H7 (cell line): ENCODE measurements around the gene RNASE3. TPM values are rescaled to one million over a fixed set of nuclear protein-coding genes. Genes with fewer than 3 reads are reported as not detected.
"Not testable (repeated sequence)": the region's sequence is repeated elsewhere in the genome, so short reads cannot be mapped to it uniquely, and the experiment has no call there.

Experiments used
- DNase-seq: peaks from one replicate; pipeline ENCODE4 v3.0.0; 2012
- H3K27me3 ChIP-seq: 2 replicates; pipeline ENCODE4 v1.6.0; 2011; ENCODE audit warnings: mild to moderate bottlenecking, low read length; ENCODE audit not compliant: control insufficient read depth, insufficient read depth
- H3K36me3 ChIP-seq: replicated peaks from 2 replicates; pipeline ENCODE4 v1.5.1; 2011; ENCODE audit warnings: low read length; ENCODE audit not compliant: control insufficient read depth, insufficient read depth
- H3K4me3 ChIP-seq: 2 replicates; pipeline ENCODE4 v1.5.1; 2011; ENCODE audit warnings: low read depth, mild to moderate bottlenecking, control low read depth, low read length, moderate library complexity; ENCODE audit not compliant: insufficient read depth
- total RNA-seq: library from RNA; depleted of rRNA; stranded (reverse); fragments of >200 nt; shearing (Covaris generic); gene quantifications from 2 replicates; pipeline ENCODE4 v1.2.3, GENCODE V29; 2014; rRNA removed

The RNASE3 gene
- total RNA-seq, 1 experiment from 2014 or later = not detected

DNA sequence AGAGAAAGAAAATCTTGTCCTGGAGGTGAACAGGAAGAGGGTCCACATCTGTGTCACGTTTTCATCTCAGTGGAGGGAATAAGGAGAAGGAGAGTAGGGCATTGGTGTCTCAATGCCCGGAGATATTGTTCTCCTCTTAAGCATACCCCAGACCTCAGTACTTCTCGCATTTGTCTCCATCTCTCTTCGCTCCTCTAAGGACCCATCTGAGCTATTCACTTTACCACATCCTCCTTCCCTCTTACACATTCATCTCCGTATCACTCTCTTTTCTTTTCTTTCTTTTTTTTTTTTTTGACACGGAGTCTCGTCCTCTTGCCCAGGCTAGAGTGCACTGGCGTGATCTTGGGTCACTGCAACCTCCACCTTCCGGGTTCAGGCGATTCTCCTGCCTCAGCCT, 8.4 kb upstream of the RNASE3 start:
- not testable (repeated sequence) for DNase-seq, H3K4me3 ChIP-seq, H3K27me3 ChIP-seq, H3K36me3 ChIP-seq

DNA sequence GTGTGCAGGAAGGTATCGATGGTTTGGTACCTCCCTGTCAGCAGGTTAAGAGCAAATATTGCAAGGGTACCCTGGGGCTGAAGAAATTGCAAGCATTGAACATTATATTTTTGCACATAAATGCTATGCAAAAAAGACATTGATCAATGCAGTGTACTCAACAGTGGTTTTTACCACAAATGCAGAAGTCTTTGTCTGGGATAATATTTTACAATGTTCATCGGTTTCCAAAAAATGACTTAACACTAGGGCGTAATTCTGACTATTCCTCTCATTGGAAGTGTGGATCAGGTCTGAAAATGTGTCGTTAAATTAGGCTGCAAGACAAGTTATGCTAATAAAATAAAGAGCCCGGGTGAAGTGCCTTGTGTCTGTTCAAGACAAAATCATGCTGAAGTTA, 2.8 kb upstream of the RNASE3 start:
- H3K27me3 ChIP-seq, H3K4me3 ChIP-seq, H3K36me3 ChIP-seq, DNase-seq: not testable (repeated sequence)

DNA sequence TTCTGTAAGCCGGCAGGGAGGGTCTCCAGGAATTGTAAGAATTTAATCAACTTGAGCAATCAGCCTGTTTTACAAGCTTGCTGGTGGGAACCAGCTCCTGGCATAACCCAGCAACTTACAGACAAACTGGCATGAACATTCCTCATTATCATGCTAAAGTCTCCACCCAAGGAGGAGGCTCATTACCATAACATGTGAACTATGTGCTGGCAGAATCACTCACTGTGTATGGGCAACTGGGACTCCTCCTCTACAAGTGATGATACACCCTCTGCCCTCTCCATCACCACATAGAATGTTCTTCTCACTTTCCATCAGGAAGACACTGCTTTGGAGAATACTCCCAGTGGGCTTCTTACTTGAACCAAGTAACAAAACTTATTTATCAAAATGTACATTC, 4.1 kb downstream of the RNASE3 start:
- not testable (repeated sequence) for DNase-seq, H3K27me3 ChIP-seq, H3K36me3 ChIP-seq, H3K4me3 ChIP-seq

- Histone ChIP-seq H3K36me3 (no peaks in the 10 kb centered on the region), H3K27me3 (no peaks in the 10 kb centered on the region), H3K4me3 (no peak overlapping the region)
- peak; percentile 32 for DNase-seq
Observed at GRCh38 chr14:20904393-20905029, 13.3 kb downstream of the RNASE3 start.

- no peak for DNase-seq
- H3K27me3 ChIP-seq = no peaks in the 10 kb centered on the region
- H3K36me3 ChIP-seq = no peaks in the 10 kb centered on the region
- H3K4me3 ChIP-seq = no peak overlapping the region
Observed at GRCh38 chr14:20905676-20906075, 14.5 kb downstream of the RNASE3 start.

DNA sequence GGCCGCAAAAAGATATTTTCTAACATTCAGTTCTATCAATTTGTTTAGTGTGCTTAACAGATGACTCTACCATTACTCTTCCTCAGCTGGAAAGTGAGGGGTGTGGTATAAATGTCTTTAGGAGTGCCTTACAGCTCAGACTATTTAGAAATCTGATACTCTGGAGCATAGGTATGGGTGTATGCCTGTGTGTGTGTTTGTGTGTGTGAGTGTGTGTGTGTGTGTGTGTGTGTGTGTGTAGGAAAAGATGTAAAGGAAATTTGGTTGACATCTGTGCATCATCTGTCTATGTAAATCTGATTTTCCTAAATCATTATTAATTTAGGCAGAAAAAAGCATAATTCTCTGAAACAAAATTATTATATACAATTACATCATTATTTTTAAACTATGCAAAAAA, 16.0 kb downstream of the RNASE3 start:
- Histone ChIP-seq H3K36me3 (no peaks in the 10 kb centered on the region), H3K4me3 (no peak overlapping the region), H3K27me3 (no peaks in the 10 kb centered on the region)
- no peak for DNase-seq

- not testable (repeated sequence) for H3K4me3 ChIP-seq, H3K36me3 ChIP-seq, DNase-seq, H3K27me3 ChIP-seq
Observed at GRCh38 chr14:20910822-20911221, 19.6 kb downstream of the RNASE3 start.

DNA sequence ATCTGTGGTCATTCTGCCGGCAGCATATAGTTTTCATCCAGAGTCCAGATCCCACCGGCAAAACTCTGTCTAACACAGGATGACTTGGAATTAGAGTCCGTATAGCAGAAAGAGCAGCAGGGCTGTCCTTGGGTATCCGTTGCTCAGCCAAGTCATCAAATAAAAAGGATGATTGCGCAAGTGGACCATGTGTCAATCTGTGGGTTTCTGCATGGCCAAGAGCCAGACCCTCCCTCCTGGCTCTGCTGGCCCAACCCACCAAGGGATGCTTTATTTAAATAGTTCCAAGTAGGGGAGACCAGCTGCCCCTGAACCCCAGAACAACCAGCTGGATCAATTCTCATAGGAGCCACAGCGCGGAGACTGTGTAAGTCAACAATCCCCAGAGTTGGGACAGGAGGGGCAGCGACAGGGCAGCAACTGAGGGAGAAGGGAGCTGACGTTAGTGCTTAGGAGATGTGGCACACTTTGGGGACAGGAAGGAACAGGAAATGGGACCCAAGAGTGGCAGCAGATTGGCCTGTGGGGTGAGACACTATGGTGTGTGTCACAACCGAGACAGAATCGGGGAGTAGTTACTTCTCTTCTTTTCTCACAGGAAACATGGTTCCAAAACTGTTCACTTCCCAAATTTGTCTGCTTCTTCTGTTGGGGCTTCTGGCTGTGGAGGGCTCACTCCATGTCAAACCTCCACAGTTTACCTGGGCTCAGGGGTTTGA, 28.0 kb downstream of the RNASE3 start:
- not testable (repeated sequence) for H3K36me3 ChIP-seq, H3K4me3 ChIP-seq, H3K27me3 ChIP-seq, DNase-seq

- H3K4me3 ChIP-seq, H3K36me3 ChIP-seq, H3K27me3 ChIP-seq, DNase-seq: not testable (repeated sequence)
Observed at GRCh38 chr14:20923766-20924297, 32.6 kb downstream of the RNASE3 start.

DNA sequence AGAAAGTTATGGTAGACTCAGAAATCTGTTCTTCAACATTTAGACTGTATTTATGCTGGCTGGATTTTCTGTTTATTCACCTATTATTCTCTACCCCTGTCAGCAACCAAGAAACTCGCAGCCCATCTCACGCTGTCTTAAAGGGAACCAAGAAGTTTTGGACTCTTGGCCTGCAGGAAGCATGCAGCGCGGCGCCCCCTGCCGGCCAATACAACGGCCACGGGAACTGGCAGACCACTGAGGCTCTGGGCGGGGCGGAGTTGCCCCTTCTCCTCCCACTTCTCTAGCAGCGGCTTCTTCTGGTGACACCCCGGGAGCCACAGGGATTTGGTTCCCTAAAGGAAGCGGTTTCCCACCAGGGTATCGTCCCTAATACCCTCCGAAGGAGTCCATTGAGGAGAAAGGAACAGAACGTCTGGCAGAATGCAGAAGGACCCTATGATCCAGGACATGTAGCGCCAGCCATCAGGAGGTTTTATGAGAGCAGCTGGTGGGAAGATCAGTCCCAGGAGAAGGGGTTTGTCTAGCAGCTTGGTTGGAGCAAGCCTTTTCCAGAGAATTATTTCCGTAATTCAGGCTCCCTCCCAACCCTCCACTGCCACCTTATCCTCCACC, 43.1 kb downstream of the RNASE3 start:
- H3K4me3 ChIP-seq = no peak overlapping the region; the same call in 1 of the 2 replicates
- peak; percentile 80 for DNase-seq
- H3K36me3 ChIP-seq = no peaks in the 10 kb centered on the region
- no peaks in the 10 kb centered on the region for H3K27me3 ChIP-seq

GRCh38 chr14:20935303-20935984, 44.3 kb downstream of the RNASE3 start:
- H3K4me3 ChIP-seq = no peak overlapping the region
- H3K36me3 ChIP-seq = no peaks in the 10 kb centered on the region
- H3K27me3 ChIP-seq = no peaks in the 10 kb centered on the region
- DNase-seq = no peak

Other genes starting within 250 kb of the RNASE3 start
- gene OR6S1, start 249.7 kb upstream of the RNASE3 start, total RNA-seq = not detected in 2 replicates
- 15.8 and 20.5 TPM in 2 replicates for gene RNASE4, start 206.8 kb upstream of the RNASE3 start, total RNA-seq
- gene ANG, start 202.6 kb upstream of the RNASE3 start, total RNA-seq = 19.4 and 23.5 TPM in 2 replicates
- gene EDDM3A, start 145.5 kb upstream of the RNASE3 start, total RNA-seq = not detected in 2 replicates
- gene EDDM3B, start 123.0 kb upstream of the RNASE3 start, total RNA-seq = not detected in 2 replicates
- gene RNASE6, start 110.1 kb upstream of the RNASE3 start, total RNA-seq = 0.66 and 0.92 TPM in 2 replicates
- 72.7 and 124 TPM in 2 replicates for gene RNASE1, start 88.5 kb upstream of the RNASE3 start, total RNA-seq
- not detected in 2 replicates for gene RNASE2, start 64.1 kb downstream of the RNASE3 start, total RNA-seq
- 109 and 131 TPM in 2 replicates for gene METTL17, start 98.6 kb downstream of the RNASE3 start, total RNA-seq
- gene SLC39A2, start 107.9 kb downstream of the RNASE3 start, total RNA-seq = 0.17 TPM in 1 of 2 replicates, not detected in the other
- 21.5 and 33.5 TPM in 2 replicates for gene NDRG2, start 133.7 kb downstream of the RNASE3 start, total RNA-seq
- gene TPPP2, start 138.8 kb downstream of the RNASE3 start, total RNA-seq = 0.15 TPM in 1 of 2 replicates, not detected in the other
- not detected in 2 replicates for gene RNASE13, start 143.4 kb downstream of the RNASE3 start, total RNA-seq
- gene RNASE7, start 151.0 kb downstream of the RNASE3 start, total RNA-seq = not detected in 2 replicates
- gene RNASE8, start 166.4 kb downstream of the RNASE3 start, total RNA-seq = not detected in 2 replicates
- 63.9 and 82.1 TPM in 2 replicates for gene ARHGEF40, start 178.9 kb downstream of the RNASE3 start, total RNA-seq
- 71.2 and 90.3 TPM in 2 replicates for gene ZNF219, start 207.3 kb downstream of the RNASE3 start, total RNA-seq
- gene TMEM253, start 209.7 kb downstream of the RNASE3 start, total RNA-seq = 0.31 and 0.78 TPM in 2 replicates